ENCODE data around the gene PHLDB3.
A peak's percentile ranks its signal among the peaks of the same experiment; 100 is the strongest.
"Not testable (repeated sequence)": the region's sequence is repeated elsewhere in the genome, so short reads cannot be mapped to it uniquely, and the experiment has no call there.

The PHLDB3 gene

GRCh38 chr19:43526884-43527859 is 22.6 kb upstream of the PHLDB3 start, which contains the start of gene ETHE1:
Gene ETHE1, minus strand, starts transcription at chr19:43527201. Its CDS starts 24 bp downstream, at chr19:43527177.
- DNase-seq: peak; percentile 41 to 83 (median 60)

DNA sequence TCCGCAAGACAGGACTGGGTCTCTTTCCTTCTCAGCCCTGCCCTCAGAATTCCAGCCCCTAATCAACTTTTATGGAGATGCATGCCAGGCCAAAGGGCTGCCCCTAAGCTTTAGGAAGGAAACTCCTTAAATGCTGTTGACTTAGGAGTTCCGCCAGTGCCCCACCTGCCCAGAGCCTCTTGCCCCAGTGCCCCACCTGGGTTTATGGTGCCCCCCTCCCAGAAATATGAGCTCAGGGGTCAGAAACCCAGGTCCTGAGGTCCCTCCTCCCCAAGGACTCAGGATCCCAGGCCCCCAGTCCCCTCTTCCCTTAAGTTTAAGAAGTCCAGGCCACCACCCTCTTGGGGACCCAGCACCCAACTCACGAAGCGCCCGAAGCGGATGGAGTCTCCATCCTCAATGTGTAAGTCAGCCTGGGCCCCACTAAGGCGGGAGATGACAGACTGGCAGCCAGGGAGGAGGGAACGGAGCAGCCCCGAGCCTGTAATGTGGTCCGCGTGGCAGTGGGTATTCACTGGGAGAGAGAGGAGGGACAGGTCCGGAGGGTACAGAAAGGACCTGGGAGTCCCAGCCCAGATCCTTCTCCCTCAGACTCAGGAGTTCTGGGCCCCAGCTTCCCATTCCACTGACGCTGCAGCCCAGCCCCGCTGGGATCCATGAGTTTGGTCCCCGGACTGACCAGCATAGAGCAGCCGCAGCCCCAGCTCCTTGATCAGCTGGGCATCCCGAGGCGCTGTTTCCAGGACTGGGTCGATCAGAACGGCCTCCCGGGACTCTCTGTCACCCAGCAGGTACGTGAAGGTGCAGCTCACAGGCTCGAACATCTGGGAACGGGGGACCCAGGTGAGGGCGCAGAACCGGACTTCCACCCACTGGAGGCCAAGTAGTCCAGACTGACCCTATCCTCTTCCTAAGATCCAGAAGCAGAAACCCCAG is 21.6 kb upstream of the PHLDB3 start:
- DNase-seq: peak in 1 of 5 experiments; percentile 36

DNA sequence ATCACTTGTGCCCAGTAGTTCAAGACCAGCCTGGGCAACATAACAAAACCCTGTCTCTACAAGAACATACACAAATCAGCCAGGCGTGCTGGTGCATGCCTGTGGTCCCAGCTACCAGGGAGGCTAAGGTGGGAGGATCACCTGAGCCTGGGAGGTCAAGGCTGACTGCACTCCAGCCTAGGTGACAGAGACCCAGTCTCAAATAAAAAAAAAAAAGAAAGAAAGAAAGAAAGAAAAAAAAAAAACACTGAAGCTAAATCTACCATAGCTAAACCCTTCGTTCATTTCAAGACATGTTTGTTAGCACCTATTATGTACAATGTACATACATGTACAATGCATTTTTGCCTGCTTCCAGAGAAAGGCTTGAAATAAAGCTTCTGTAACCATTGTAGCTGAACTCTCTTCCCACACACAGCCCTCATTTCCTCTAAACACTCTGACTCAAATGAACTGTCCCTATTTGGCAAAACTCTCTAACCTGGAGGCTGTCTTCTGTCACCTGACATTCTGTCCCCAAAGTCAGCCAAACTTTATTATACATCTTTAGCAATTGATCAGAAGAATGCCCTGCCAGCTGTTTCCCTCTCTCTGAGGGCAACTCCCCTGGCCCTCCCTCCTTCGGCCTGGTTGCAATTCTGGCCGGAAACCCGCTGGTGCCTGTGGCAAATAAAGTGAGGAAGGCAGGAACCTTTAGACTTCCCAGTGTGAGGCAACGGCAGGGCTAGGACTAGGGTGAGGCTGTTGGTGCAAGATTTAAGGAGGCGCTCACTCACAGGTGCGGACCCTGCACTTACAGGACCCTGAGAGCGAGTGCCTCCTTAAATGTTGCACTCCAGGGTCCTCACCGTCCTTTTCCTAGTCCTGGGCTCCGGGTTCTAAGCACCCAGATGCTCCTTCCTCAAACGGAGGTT is 20.6 kb upstream of the PHLDB3 start:
- DNase-seq: peak in 2 of 5 experiments; percentile 28 to 47

GRCh38 chr19:43523696-43524095 is 19.1 kb upstream of the PHLDB3 start:
- not testable (repeated sequence) for DNase-seq

DNA sequence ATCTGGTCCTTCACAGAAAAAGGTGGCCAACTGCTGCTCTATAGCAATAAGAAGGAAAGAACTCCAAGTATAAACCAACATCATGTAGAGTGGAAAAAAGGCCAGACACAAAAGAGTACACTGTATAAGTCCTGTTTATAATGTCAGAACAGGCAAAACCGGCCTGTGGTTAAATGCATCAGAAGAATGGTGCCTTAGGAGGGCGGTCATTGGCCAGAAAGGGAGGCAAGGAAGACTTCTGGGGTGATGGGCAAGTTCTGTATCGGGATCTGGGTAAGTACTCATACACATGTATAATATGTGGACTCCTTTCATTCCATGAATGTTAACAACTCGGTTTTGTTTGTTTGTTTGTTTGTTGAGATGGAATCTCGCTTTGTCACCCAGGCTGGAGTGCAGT is 18.4 kb upstream of the PHLDB3 start:
- no peak for DNase-seq

DNA sequence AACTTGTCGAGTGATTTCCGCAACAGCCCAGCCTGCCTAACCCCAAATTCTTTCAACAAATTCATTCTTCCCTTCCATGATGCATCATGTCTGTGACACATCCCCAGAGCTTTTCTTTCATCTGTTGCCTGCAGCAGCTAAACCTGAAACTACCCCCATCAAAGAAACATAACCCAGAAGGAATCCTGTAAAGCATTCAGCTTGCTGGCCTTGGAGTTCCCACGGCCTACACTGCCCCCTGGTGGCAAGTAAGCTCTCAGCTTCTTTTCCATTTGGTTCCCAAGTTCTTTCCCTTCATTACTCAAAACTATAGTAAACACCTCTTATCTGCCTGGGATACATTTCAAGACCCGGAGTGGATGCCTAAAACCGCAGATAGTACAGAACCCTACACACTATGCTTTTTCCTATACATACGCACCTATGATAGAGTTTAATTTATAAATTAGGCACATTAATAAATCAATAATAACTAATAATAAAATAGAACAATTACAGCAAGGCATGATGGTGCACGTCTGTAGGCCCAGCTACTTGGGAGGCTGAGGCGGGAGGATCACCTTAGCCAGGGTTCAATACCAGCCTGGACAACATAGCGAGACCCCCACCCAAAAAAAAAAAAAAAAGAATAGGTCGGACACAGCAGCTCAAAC is 15.0 kb upstream of the PHLDB3 start:
- DNase-seq: peak; percentile 55 to 76 (median 70)

GRCh38 chr19:43518051-43518450 is 13.5 kb upstream of the PHLDB3 start:
- no peak for DNase-seq

DNA sequence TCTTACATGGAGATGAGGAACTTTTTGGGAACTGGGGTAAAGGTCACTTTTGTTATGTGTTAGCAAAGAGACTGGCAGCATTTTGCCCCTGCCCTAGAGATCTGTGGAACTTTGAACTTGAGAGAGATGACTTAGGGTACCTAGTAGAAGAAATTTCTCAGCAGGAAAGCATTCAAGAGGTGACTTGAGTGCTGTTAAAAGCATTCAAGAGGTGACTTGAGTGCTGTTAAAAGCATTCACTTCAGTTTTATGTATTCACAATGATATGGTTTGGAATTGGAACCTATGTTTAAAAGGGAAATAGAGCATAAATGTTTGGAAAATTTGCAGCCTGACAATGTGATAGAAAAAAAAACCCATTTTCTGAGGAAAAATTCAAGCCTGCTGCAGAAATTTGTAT is 7.9 kb upstream of the PHLDB3 start:
- not testable (repeated sequence) for DNase-seq

DNA sequence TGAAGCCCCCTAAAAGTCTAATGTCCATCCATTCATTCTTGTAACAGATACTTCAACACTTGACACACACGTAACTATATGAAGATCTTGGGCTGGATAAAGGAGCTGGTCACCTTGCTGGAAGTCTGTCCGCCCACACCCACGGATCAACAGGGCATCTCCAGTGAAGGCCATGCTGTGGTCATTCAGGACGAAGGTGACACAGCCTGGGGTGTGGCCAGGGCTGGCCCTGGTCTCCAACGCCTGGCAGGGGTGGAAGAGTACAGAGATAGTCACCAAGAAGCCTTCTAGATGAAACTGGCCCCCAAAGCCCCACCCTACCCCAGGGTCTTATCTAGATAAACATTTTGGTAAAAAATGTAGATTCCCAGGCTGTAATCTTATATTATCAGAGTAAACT is 6.8 kb upstream of the PHLDB3 start:
- no peak for DNase-seq

DNA sequence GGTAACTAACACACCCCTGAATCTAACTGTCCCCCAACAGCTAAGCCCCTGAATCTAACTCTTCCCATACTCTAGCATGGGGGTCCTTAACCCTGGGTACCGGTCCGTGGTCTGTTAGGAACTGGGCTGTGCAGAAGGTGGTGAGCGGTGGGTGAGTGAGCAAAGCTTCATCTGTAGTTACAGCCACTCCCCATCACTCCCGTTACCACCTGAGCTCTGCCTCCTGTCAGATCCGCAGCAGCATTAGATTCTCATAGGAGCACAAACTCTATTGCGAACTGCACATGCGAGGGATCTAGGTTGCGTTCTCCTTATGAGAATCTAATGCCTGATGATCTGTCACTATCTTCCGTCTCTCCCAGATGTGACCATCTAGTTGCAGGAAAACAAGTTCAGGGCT is 6.2 kb upstream of the PHLDB3 start:
- DNase-seq: no peak

GRCh38 chr19:43507880-43508279 is 3.3 kb upstream of the PHLDB3 start:
- DNase-seq: no peak

DNA sequence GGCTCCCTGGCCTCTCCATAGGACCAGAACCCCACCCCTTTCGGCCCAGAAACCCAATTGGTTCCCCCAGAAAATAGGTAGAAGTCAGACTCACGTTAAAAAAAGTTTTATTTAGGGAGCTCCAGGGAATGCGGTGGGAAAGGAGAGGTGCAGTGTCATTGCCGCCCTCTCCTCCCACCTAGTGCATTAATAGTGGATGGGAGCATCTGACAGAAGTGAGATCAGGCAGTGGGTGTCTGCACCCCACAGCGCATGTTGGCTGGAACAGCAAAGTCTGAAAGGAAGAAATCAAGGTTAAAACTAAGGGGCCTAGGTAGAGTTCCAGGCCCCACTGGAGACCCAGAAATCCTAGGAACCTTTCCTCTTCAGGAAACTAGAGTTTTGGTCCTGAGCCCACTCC is 2.1 kb upstream of the PHLDB3 start:
- no peak for DNase-seq

GRCh38 chr19:43505941-43506340 is 1.4 kb upstream of the PHLDB3 start:
- peak in 1 of 5 experiments; percentile 67 for DNase-seq

DNA sequence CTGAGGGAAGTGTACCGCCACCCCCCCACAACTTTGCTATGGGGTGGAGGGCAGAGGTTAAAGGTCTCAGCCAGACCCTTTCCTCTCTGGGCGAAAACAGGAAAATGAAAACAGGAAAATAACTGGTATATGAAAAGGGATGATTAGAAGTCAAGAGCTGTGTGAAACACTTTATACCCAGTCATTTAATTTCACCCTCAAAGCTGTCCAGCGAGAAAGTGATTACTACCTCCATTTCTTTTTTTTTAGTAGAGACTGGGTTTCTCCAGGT is 575 bp upstream of the PHLDB3 start:
- no peak for DNase-seq

DNA sequence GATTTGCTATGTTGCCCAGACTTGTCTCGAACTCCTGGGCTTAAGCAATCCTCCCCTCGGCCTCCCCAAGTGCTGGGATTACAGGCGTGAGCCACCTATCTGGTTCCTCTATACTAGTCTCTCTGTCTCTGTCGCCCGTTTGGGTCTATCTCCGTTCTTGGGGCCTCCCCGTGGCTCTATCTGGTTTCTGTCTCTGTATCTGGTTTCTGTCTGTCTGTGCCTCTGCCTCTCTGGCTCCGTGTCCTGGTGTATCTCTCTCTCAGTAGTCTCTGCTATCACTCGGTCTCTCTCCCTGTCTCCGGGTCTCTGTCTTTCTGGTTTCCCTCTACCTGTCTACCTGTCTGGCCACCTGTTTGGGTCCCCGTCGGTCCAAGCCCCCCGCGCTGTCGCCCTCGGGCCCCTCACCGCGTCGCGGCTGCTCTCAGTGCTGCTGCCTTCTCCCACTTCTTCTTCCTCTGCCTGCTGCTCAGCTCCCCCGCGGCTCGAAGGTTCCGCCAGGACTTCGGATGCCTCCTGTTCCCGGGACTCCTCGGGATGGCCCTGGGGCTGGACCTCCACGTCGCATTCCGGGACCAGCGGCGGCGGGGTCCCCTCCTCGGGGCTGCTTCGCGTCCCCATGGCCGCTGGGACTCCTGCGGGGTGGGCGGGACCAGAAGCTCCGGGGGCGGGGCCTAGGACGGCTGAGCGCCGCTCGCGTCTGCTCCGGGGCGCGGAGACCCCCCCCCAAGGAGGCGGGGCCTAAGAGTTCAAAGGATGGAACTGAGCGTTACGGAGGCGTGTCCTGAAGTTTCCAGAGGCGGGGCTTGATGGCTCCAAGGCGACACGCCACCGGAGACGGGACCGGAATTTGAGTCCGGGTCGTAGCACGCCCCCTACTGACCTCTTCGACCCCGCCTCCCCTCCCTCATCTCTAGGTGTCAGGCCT is 783 bp downstream of the PHLDB3 start:
- DNase-seq: peak; percentile 93 to 99 (median 98)

- DNase-seq: no peak
Measured at GRCh38 chr19:43502419-43502976, 2.0 kb downstream of the PHLDB3 start.

DNA sequence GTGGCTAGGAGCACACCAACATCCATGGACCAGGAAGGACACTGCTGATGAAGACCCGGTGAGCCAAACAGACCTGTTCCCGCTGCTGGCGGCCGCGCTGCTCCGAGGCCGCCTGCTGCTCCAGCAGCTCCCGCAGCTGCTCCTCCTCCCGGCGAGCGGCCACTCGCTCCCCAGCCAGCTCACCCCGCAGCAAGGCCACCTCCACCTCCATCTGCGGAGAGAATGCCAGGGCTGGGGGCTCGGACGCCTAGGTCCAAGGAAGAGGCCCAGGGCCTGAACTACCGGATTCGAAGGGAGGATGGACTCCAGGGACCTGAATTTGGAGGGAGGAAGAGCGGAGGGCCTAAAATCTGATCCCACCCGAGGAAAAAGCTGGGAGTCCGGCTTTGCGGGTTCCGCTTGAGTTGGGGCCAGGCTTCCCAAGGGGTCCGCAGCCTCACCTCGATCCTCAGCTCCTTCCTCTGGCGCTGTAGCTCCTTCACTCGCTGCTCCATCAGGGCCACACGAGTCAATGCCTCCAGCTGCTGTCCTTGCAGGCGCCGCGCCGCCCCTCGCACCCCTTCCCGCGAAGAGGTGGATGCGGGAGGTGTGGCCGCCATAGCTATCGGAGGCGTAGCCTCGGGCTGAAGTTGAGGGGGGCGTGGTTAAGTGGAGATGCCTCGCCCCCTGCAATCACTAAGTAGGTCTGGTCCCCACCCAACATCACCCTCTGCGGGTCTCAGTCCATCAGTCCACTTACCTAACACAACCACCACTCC is 2.7 kb downstream of the PHLDB3 start:
- no peak for DNase-seq

DNA sequence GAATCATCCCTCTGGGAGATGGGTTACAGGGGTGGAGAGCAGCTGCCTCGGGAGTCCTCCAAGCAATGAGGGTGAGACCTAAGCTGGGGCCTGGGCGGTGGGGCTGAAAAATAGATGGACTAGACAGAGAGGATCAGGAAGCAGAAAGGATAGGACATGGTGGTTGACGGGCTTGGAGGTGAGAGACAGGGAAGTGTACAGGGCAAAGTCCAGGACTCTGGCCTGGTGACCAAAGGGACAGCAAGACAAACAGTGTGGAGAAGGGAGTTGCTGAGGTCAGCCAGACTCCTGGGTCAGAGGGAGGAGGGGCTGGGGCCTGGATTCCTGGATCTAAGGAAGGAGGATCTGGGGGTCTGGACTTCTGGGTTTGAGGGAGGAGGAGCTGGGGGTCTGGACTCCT is 5.5 kb downstream of the PHLDB3 start:
- no peak for DNase-seq

DNA sequence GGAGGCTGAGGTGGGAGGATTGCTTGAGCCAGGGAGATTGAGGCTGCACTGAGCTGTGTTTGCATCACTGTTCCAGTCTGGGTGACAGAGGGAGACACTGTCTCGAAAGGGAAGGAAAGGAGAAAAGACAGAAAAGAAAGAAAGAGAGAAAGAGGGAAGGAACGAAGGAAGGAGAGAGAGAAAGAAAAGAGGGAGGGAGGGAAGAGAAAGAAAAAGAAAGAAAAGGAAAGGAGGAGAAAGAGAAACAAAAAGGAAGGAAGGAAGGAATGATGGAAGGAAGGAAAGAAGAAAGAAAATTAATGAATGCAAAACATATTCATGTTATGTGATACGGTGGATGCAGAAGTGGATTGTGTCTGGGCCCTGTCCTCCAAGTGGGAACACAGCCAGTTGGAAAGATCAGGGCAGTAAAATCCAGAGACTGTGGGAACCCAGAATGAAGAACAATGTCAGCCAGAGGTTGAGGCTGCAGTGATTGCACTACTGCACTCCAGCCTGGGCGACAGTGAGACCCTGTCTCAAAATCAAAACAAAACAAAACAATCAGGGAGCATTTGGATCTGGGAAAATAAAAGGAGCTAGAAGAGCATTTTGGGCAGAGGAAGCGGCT is 6.2 kb downstream of the PHLDB3 start:
- DNase-seq: no peak
